ENCODE results near the gene SAFB. TPM values are rescaled to one million over a fixed set of nuclear protein-coding genes. Genes with fewer than 3 reads are reported as not detected.

SAFB gene
- total RNA-seq, 2 donors from 2014 or later: 119 to 124 TPM

GRCh38 chr19:5674714-5675113 lies 51.8 kb downstream of the SAFB start:
- Mint-ChIP-seq H3K4me1 (peaks cover 5% of the 10 kb centered on the region), H3K27me3 (no peaks in the 10 kb centered on the region), H3K4me3 (no peak overlapping the region), H3K27ac (no peak overlapping the region), H3K36me3 (ENCODE audit: low read depth) (peaks cover 13% of the 10 kb centered on the region), H3K9me3 (no peaks in the 10 kb centered on the region)
- ATAC-seq (replicated peaks): no peak

- H3K27ac Mint-ChIP-seq: no peak overlapping the region
These were observed 53.4 kb downstream of the SAFB start for GRCh38 chr19:5676105-5676771.

GRCh38 chr19:5676772-5677105 lies 53.9 kb downstream of the SAFB start:
- H3K27ac Mint-ChIP-seq: no peak overlapping the region

More at GRCh38 chr19:5676105-5676771, 53.4 kb downstream of the SAFB start:
- Mint-ChIP-seq H3K4me1 (peaks cover 6% of the 10 kb centered on the region), H3K4me3 (no peak overlapping the region), H3K9me3 (no peaks in the 10 kb centered on the region), H3K36me3 (ENCODE audit: low read depth) (peaks cover 9% of the 10 kb centered on the region), H3K27me3 (no peaks in the 10 kb centered on the region)
- ATAC-seq (replicated peaks): no peak

GRCh38 chr19:5677136-5677535 lies 54.3 kb downstream of the SAFB start:
- Mint-ChIP-seq H3K4me1 (peaks cover 15% of the 10 kb centered on the region), H3K27ac (no peak overlapping the region), H3K36me3 (ENCODE audit: low read depth) (peaks cover 7% of the 10 kb centered on the region), H3K4me3 (no peak overlapping the region), H3K9me3 (peaks cover 4% of the 10 kb centered on the region), H3K27me3 (no peaks in the 10 kb centered on the region)
- no peak for ATAC-seq (replicated peaks)

More at GRCh38 chr19:5676772-5677105, 53.9 kb downstream of the SAFB start:
- Mint-ChIP-seq H3K36me3 (ENCODE audit: low read depth) (peaks cover 7% of the 10 kb centered on the region), H3K27me3 (no peaks in the 10 kb centered on the region), H3K4me3 (no peak overlapping the region), H3K9me3 (peaks cover 4% of the 10 kb centered on the region), H3K4me1 (peaks cover 11% of the 10 kb centered on the region)
- no peak for ATAC-seq (replicated peaks)

GRCh38 chr19:5677580-5677979 lies 54.7 kb downstream of the SAFB start:
- no peaks in the 10 kb centered on the region for H3K27me3 Mint-ChIP-seq
- no peak for ATAC-seq (replicated peaks)
- H3K9me3 Mint-ChIP-seq: peaks cover 4% of the 10 kb centered on the region
- peaks cover 7% of the 10 kb centered on the region for H3K36me3 Mint-ChIP-seq (ENCODE audit: low read depth)
- peaks cover 18% of the 10 kb centered on the region for H3K4me1 Mint-ChIP-seq
- no peak overlapping the region for H3K4me3 Mint-ChIP-seq
- no peak overlapping the region for H3K27ac Mint-ChIP-seq

GRCh38 chr19:5678071-5678718 lies 55.3 kb downstream of the SAFB start:
- Mint-ChIP-seq H3K4me1 (peaks cover 18% of the 10 kb centered on the region), H3K36me3 (ENCODE audit: low read depth) (peaks cover 7% of the 10 kb centered on the region), H3K27ac (no peak overlapping the region), H3K27me3 (no peaks in the 10 kb centered on the region), H3K9me3 (peaks cover 4% of the 10 kb centered on the region), H3K4me3 (no peak overlapping the region)
- no peak for ATAC-seq (replicated peaks)

- peak overlapping the region; percentile 88 for H3K4me3 Mint-ChIP-seq
- H3K36me3 Mint-ChIP-seq (ENCODE audit: low read depth): peaks cover 7% of the 10 kb centered on the region
- ATAC-seq (replicated peaks): no peak
- H3K9me3 Mint-ChIP-seq: peaks cover 4% of the 10 kb centered on the region
- no peaks in the 10 kb centered on the region for H3K27me3 Mint-ChIP-seq
- peaks cover 18% of the 10 kb centered on the region for H3K4me1 Mint-ChIP-seq
- peak overlapping the region; percentile 98 for H3K27ac Mint-ChIP-seq
These were observed 56.6 kb downstream of the SAFB start for GRCh38 chr19:5679289-5680083.

- peak; percentile 1 for ATAC-seq (replicated peaks)
- Mint-ChIP-seq H3K4me3 (peak overlapping the region; percentile 88), H3K9me3 (peaks cover 4% of the 10 kb centered on the region), H3K27me3 (no peaks in the 10 kb centered on the region), H3K36me3 (ENCODE audit: low read depth) (peaks cover 7% of the 10 kb centered on the region), H3K4me1 (peaks cover 18% of the 10 kb centered on the region), H3K27ac (peak overlapping the region; percentile 98)
These were observed 57.2 kb downstream of the SAFB start for GRCh38 chr19:5680084-5680436.

- peaks cover 4% of the 10 kb centered on the region for H3K9me3 Mint-ChIP-seq
- peak within 1 kb of the TSS; percentile 98 for H3K27ac Mint-ChIP-seq
- H3K4me1 Mint-ChIP-seq: peaks cover 18% of the 10 kb centered on the region
- H3K36me3 Mint-ChIP-seq (ENCODE audit: low read depth): peaks cover 7% of the 10 kb centered on the region
- ATAC-seq (replicated peaks): peak; percentile 96
- no peaks in the 10 kb centered on the region for H3K27me3 Mint-ChIP-seq
- peak within 1 kb of the TSS; percentile 88 for H3K4me3 Mint-ChIP-seq
These were observed 57.8 kb downstream of the SAFB start, which contains the start of the genes HSD11B1L and MICOS13 for GRCh38 chr19:5680437-5681368. TSS of gene HSD11B1L (plus strand) at chr19:5681027. CDS start at chr19:5684833, 3,806 bp downstream. TSS of gene MICOS13 (minus strand) at chr19:5680516. CDS start at chr19:5680486, 30 bp downstream.

- Mint-ChIP-seq H3K4me1 (peaks cover 18% of the 10 kb centered on the region), H3K36me3 (ENCODE audit: low read depth) (peaks cover 7% of the 10 kb centered on the region), H3K4me3 (peak overlapping the region; percentile 88), H3K27ac (peak overlapping the region; percentile 83), H3K27me3 (no peaks in the 10 kb centered on the region), H3K9me3 (peaks cover 4% of the 10 kb centered on the region)
- ATAC-seq (replicated peaks): no peak
These were observed 58.7 kb downstream of the SAFB start for GRCh38 chr19:5681391-5682106.

GRCh38 chr19:5682107-5682482 lies 59.2 kb downstream of the SAFB start:
- H3K4me3 Mint-ChIP-seq: peak overlapping the region; percentile 88
- no peak for ATAC-seq (replicated peaks)
- peaks cover 18% of the 10 kb centered on the region for H3K4me1 Mint-ChIP-seq
- peaks cover 7% of the 10 kb centered on the region for H3K36me3 Mint-ChIP-seq (ENCODE audit: low read depth)
- H3K27me3 Mint-ChIP-seq: no peaks in the 10 kb centered on the region
- H3K9me3 Mint-ChIP-seq: peaks cover 4% of the 10 kb centered on the region
- peak overlapping the region; percentile 83 for H3K27ac Mint-ChIP-seq

GRCh38 chr19:5683177-5683886 lies 60.4 kb downstream of the SAFB start:
- peaks cover 7% of the 10 kb centered on the region for H3K36me3 Mint-ChIP-seq (ENCODE audit: low read depth)
- H3K4me1 Mint-ChIP-seq: peaks cover 18% of the 10 kb centered on the region
- H3K27ac Mint-ChIP-seq: no peak overlapping the region
- peaks cover 4% of the 10 kb centered on the region for H3K9me3 Mint-ChIP-seq
- peak overlapping the region; percentile 18 for H3K4me3 Mint-ChIP-seq
- no peaks in the 10 kb centered on the region for H3K27me3 Mint-ChIP-seq
- ATAC-seq (replicated peaks): no peak

Data from activated T-helper 17 cell treated with anti-CD3 and anti-CD28 coated beads, Interleukin-2, amount 50 U/mL, for 72 hours (primary cell).